ENCODE results near the gene EYA2.

GRCh38 chr20:47215653-47216397 is 321.2 kb downstream of the EYA2 start:
- TF ChIP-seq JUN (IDR thresholded peaks at IDR 0.05; ENCODE audit: borderline replicate concordance, insufficient read depth, insufficient read length, low read depth) (no peak), MAX (IDR thresholded peaks at IDR 0.05; ENCODE audit: insufficient read depth, insufficient read length) (no peak), POLR2A (IDR thresholded peaks at IDR 0.05; ENCODE audit: low read depth, low read length) (no peak)

Data from endothelial cell of umbilical vein (primary cell).